ENCODE data around the gene DESI1.
A peak's percentile ranks its signal among the peaks of the same experiment; 100 is the strongest.

DESI1 gene

GRCh38 chr22:41621099-41621910 lies 462 bp upstream of the DESI1 start, which contains the start of gene XRCC6 (continued):
- TF ChIP-seq ZNF580 (tag by site-specific recombination; IDR thresholded peaks at IDR 0.05) (peak; percentile 80; the same call in 1 of the 2 replicates), ZNF791 (tag by site-specific recombination; IDR thresholded peaks at IDR 0.05) (no peak), ZBTB10 (tag by site-specific recombination; IDR thresholded peaks at IDR 0.05) (no peak), ZNF654 (tag by site-specific recombination; IDR thresholded peaks at IDR 0.05; ENCODE audit: low read depth) (no peak), ZBTB6 (tag by site-specific recombination; IDR thresholded peaks at IDR 0.05) (no peak), ZFP37 (tag by site-specific recombination; IDR thresholded peaks at IDR 0.05) (peak; percentile 67; the same call in 1 of the 2 replicates), ZNF302 (tag by site-specific recombination; IDR thresholded peaks at IDR 0.05; ENCODE audit: low read depth) (no peak), ZNF214 (tag by site-specific recombination; IDR thresholded peaks at IDR 0.05; ENCODE audit: borderline replicate concordance) (no peak), ZNF174 (tag by site-specific recombination; IDR thresholded peaks at IDR 0.05) (no peak), ZNF146 (tag by site-specific recombination; IDR thresholded peaks at IDR 0.05) (no peak), ZNF621 (tag by site-specific recombination; IDR thresholded peaks at IDR 0.05) (no peak), PATZ1 (tag by site-specific recombination; IDR thresholded peaks at IDR 0.05) (peak; percentile 5), ZNF514 (tag by site-specific recombination; IDR thresholded peaks at IDR 0.05) (no peak), ZXDB (tag by site-specific recombination; IDR thresholded peaks at IDR 0.05) (peak; percentile 81), WT1 (tag by site-specific recombination; IDR thresholded peaks at IDR 0.05) (no peak), KLF10 (tag by site-specific recombination; IDR thresholded peaks at IDR 0.05) (no peak), ZNF239 (tag by site-specific recombination; IDR thresholded peaks at IDR 0.05) (no peak), PRDM4 (tag by site-specific recombination; IDR thresholded peaks at IDR 0.05) (no peak), EGR2 (tag by site-specific recombination; IDR thresholded peaks at IDR 0.05; ENCODE audit: low read depth) (peak; percentile 44; the same call in 1 of the 2 replicates), YY1 (tag by site-specific recombination; IDR thresholded peaks at IDR 0.05) (peak; percentile 86; the same call in 1 of the 2 replicates), ZNF610 (tag by site-specific recombination; IDR thresholded peaks at IDR 0.05; ENCODE audit: borderline replicate concordance) (no peak), ZBTB21 (tag by site-specific recombination; IDR thresholded peaks at IDR 0.05) (peak; percentile 98), ZNF473 (tag by site-specific recombination; IDR thresholded peaks at IDR 0.05) (no peak), ZNF530 (tag by site-specific recombination; IDR thresholded peaks at IDR 0.05; ENCODE audit: low read depth) (no peak), ZNF391 (tag by site-specific recombination; IDR thresholded peaks at IDR 0.05; ENCODE audit: borderline replicate concordance, low read depth) (0 out of 2 replicates have a peak, but pooled peaks have one; percentile 54), GLIS2 (tag by site-specific recombination; IDR thresholded peaks at IDR 0.05) (no peak), ZNF843 (tag by site-specific recombination; IDR thresholded peaks at IDR 0.05) (0 out of 2 replicates have a peak, but pooled peaks have one; percentile 31), HOXC10 (CRISPR knock-in tag; IDR thresholded peaks at IDR 0.05) (no peak), ZNF549 (tag by site-specific recombination; IDR thresholded peaks at IDR 0.05) (no peak)
- TF ChIP-seq, protein P1, sequence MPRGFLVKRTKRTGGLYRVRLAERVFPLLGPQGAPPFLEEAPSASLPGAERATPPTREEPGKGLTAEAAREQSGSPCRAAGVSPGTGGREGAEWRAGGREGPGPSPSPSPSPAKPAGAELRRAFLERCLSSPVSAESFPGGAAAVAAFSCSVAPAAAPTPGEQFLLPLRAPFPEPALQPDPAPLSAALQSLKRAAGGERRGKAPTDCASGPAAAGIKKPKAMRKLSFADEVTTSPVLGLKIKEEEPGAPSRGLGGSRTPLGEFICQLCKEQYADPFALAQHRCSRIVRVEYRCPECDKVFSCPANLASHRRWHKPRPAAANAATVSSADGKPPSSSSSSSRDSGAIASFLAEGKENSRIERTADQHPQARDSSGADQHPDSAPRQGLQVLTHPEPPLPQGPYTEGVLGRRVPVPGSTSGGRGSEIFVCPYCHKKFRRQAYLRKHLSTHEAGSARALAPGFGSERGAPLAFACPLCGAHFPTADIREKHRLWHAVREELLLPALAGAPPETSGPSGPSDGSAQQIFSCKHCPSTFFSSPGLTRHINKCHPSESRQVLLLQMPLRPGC (tag by site-specific recombination; IDR thresholded peaks at IDR 0.05): peak; percentile 31; the same call in 1 of the 2 replicates
